HG02610 (cell line): ENCODE measurements around the gene GRAMD1B.
A peak's percentile ranks its signal among the peaks of the same experiment; 100 is the strongest.
"Not testable (repeated sequence)": the region's sequence is repeated elsewhere in the genome, so short reads cannot be mapped to it uniquely, and the experiment has no call there.

Source experiments
- ATAC-seq: cut with Tn5 transposase; IDR thresholded peaks from one replicate; pipeline ENCODE4 v1.9.1; 2021; ENCODE audit warnings: mild to moderate bottlenecking, moderate library complexity; ENCODE audit not compliant: unreplicated experiment

GRAMD1B gene

DNA sequence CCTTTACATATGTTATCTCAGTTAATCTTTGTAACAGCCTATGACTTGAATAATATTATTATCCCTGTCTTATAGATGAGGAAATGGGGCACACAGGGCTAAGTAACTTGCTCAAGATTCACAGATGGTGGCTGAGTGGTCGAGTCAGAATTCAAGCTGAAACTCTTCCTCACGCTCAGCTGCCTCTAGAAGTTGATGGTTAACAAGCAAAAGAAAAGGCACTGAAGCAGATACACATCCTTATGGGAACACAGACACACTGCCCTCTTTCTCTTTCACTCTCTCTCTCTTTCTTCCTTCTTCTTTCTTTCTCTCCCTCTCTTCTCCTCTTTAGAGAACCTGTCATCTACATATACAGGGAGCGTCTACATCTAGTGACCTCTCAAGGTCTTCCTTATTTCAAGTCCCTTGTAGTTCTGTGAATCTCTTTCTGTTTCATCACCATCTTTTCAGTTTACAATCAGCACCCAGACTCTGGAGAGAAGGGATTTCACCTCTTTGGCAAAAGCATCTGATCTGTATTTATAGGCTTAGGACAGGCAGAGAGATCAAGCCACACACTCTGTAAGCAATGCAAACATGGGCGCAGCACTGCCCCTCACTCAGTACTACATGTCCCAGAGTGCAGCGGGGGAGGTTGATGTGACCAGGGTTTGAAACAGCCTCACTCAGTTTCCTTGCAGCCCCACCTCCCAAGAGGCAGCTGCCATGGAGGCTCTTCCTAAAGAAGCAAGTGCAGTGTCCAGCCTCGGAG, 75.7 kb downstream of the GRAMD1B start:
- peak; percentile 73 for ATAC-seq

DNA sequence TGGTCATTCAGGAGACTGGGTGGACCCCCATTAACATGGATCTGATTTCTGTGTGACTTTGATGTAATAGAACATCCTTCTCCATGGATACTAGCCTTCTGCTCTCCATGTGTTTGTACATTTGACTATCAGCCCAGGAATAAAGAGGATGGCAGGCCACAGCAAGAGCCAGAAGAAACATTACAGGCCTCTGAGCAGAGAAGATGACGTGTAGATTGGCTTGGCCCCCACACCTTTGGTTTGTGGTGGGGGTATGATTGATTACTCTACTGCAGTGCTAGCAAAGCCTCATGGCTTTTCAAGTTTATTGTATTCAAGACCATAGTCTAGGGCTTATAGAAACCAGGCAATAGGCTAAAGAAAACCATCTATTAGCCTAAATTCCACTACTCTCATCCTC, 77.0 kb downstream of the GRAMD1B start:
- no peak for ATAC-seq

DNA sequence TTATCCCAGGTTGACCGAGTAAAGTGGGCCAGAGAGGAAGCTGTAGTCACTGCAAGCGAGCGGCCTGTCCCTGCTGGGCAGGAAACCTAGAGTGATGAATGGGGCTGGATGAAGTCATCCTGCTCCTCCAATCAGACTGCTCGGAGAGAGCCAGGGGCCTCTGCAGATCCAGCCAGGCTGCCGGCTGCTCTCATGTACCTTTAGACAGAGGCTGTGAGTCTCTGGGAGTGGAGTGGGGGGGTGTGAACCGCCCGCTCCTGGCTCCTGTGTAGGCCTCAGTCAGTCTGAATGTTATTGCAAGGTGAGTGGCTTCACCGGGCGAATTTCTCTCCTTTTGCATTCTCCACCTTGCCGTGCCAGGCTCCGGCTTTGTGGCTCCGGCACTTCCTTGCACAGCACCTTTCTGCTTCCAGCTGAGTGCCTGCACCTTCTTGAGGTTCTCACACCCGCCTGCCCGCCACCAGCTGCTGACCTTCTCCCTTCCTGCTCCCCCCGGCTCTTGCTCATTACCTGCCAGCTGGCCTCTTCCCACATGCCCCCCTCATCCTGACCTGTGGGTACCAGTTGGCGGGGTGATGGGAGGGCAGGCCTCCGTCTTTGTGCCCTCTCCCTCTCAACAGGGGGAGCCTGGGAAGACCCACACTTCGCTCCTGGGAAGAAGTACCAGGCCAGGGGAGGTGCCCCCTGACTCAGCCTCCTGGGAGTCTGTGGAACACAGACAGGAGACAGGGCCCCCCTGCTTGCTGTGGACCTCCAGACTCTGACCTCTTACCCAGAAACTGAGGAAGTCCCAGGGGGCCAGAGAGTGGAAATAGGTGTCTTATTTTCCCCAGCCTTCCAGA, 79.9 kb downstream of the GRAMD1B start:
- no peak for ATAC-seq

DNA sequence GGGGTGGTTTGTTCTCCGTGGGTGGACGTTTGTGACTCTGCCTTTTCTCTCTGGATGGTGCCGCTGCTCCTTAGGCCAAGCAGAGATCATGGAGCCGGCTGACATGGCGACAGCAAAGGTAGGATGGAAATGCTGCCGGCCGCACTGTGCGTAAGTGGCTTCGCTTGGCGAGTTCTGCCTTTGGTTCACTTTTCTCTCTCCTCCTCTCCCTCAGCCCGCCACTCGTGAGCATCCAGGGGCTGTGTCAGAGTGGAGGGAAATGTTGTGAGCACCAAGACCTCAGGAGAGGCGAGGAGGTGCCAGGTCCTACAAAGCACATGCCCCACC, 80.5 kb downstream of the GRAMD1B start:
- ATAC-seq, result no peak

DNA sequence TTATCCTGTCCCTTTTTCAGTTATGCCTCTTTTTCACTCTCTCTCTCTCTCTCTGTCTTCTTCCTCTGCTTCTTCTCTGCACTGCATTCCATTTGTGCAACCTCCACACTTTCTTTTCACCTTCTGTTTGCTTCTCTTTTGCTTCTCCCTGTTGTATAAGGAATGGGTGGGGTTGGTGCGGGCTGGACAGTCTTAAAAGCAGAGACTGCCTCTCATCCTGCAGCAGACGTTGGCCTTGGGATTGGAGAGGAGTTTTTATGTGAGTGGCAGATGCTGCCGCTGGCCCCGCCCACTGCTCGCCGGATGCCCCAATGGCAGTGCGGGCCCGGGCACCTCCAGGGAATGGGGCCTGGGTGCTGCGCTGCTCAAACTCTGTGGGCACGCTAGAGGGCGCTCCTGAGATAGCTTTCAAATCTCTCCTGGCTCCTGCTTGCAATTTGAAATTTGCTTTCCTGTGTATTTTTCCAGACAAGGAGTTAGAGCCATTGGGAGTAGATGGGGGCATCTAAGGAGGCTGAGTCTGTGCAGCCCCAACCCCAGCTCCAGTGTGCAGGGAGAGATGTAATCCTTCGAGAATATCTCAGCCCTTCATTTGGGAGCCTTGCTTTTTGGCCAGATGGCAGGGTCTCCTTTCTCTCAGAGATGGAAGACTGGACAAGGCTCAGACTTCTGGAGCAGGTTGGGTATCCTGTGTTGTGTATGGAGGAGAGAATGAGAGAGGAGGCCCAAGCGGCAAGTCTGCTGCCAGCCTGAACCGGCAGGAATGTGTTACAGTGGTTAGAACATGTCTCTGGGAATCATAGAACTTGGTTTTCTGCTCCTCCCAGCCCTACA, 81.2 kb downstream of the GRAMD1B start:
- peak; percentile 74 for ATAC-seq

DNA sequence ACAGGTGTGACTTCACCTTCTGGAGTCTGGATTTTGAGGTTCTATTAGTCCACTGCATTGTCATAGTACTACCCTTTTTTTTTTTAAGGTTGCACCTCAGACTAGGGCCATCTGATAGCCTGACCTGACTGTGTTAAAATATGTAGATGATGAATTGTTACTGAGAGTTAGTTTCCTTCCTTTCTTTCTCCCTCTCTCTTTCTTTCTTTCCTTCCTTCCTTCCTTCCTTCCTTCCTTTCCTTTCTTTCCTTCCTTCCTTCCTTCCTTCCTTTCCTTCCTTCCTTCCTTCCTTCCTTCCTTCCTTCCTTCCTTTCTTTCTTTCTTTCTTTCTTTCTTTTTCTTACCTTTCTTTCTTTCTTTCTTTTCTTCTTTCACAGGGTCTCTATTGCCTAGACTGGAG, 83.2 kb downstream of the GRAMD1B start:
- not testable (repeated sequence) for ATAC-seq

DNA sequence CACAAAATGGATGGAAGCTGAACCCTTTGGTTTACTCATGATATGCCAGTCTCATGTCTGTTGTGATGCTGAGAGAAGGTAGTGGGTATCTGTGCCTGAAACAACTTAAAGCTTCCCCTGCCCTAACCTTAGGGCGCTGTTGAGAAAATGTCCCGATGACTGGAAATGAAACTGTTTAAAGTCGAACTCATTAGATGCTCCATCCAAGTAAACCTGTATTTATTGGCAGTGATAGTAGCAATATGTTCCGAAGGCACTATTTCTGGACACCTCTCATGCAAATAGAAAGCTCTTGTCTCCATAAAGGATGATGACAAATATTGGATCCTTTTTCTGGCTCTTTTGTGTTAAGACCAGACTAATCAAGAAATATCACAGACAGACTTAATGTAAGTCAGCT, 86.2 kb downstream of the GRAMD1B start:
- ATAC-seq, result no peak

DNA sequence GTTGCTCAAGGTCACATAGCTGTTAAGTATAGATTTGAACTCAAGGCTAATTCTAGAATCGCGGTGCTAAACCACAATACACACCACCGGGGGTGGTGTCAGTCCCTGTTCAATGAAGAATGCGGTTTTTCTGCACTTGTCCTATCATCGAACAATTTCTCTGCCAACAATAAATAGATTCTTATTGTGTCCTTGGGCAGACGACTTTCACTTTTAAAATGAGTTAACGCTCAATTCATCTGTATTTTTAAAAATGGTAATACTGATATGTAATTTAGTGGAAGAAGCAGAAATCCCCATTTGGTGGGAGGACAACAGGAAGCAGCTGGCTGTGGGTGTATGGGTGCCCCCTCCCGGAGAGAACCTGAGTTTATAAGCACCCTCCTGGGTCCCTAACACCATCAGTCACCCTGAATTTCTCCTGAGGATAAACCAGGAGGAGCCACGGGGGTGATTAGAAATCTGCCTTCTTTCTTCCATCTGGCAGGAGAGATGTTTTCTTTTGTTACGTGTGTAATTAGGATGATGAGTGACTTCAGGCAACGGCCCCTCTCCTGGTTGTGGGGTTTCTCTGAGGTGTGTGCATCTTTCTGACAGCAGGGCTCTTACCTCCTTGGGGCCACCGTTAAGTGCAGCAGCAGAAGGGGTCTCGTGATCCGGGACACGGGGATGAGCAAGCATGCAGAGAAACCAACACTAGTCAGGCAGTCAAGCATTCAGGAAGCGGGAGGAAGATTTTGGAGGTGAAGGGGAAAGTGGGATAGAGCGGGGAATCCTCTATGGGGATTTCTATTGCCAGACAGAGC, 87.7 kb downstream of the GRAMD1B start:
- ATAC-seq, result peak; percentile 72

DNA sequence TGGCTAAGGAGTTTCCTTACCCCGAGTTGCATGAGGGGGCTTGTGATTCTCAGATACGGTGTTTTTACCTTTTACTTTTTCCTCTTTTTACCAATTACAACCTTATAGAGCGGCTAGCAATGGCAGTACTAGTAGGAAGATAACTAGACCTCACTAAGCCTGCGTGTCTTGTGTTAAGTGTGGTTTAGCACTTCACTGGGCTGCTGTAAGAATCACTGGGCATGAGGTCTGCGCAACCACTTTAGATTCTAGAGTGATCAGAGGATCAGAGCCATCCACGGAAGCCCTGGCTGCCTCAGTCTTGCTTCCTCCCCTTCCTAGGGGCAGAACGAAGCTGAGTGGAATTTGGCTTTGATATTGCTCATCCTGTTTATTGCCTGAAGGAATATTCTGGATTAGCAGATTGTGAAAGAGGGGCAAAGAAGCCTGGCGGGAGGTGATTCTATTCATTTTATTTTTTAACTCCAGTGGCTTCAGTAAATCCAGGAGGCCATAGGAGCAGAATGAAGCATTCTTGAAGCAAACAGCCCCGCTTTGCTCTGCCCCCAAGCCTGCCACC, 88.5 kb downstream of the GRAMD1B start:
- ATAC-seq, result no peak

DNA sequence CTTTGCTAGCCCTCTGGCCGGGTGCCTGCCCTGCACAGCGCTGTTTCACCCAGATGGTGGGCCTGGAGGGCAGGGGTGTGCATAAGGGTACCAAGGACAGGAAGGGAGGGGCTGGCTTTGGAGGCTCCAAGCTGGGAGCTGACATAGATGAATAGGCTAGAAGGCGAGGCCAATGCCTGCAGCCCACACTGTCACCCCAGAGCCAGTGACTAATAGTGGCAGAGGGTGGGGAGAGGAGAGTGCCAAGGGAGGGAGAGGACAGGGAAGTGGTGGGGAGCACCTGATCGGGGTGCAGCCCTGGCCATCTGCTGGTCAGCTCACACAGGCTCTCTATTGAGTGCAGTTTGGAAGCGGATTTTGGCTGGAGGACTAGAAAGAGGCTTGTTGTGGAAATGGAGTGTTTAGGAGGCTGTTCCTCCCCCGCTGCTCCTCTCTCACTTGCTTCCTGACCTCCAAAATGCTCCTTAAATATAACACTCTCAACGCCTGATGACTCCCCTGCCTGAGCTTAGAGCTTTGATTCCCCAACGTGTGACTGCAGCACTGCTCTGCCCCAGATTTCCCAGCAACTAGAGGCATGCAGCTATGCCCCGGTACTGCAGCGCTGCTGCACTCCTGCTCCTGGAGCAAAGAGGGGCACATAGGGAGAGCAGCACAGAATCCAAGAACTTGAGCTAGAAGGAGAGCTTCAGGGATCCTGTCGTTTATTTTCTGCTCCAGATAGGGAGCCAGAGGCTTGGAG, 89.2 kb downstream of the GRAMD1B start:
- no peak for ATAC-seq

DNA sequence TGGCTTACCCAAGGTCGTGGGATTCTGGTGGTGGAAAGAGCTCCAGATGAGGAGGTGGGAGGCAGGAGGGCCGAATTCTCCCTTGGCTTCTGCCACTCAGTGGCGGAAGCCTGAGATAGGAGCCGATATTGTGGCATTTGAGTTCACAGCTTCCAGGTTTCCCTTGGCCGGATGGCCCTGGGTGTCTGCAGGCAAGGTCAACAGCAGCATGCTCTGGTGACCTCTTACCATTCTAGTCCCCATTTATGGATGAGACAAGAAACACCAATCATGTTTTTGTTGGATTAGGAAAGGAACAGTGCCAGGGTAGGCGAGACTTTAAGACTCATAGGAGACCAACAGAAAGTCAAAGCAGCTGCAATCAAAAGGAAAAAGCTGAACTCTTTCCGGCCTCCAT, 89.7 kb downstream of the GRAMD1B start:
- ATAC-seq, result no peak

DNA sequence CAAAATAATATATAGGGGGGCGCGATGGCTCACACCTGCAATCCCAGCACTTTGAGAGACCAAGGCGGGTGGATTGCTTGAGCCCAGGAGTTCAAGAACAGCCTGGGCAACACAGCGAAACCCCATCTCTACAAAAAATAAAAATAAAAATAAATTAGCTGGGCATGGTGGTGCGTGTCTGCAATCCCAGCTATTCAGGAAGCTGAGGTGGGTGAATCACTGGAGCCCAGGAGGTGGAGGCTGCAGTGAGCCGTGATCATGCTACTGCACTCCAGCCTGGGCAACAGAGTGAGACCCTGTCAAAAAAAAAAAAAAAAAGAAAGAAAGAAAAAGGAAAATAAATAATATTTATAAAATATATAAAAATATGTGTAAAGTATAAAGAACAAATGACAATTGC, 90.4 kb downstream of the GRAMD1B start:
- not testable (repeated sequence) for ATAC-seq

DNA sequence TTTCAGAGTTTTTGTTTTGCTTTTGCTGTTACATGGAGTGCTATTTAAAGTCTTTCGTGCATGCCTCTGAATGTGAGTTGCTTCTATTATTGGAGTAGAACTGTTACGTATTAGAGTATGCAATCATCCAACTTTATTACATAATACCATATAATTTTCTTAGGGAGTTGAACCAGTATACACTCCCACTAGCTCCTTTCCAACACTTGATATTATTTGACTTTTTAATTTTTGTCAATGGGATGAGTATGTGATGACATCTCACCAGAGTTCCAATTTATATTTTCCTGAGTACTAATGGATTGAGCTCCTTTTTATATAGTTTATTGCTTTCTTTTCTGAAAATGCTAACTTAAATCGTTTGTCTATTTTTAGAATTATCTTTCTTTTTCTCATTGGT, 90.9 kb downstream of the GRAMD1B start:
- ATAC-seq, result no peak

DNA sequence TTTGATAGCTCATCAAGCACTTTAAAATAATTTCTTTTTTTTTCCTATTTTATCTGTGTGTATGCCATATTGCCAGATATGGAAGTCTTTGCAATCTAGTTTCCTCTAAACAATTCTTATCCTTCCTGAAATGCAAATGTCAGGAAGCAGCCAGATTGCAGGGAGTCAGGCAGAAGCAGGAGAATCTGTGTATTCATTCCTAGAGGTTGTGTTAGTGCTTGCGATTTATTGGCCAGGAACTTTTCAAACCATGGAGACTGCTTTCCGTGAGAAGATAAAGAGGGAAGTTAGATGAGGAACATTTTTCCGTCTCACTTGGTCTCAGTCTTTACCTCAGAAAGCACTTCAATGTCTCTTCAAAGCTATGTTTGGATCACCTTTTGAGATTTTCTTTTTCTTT, 91.9 kb downstream of the GRAMD1B start:
- ATAC-seq, result no peak

DNA sequence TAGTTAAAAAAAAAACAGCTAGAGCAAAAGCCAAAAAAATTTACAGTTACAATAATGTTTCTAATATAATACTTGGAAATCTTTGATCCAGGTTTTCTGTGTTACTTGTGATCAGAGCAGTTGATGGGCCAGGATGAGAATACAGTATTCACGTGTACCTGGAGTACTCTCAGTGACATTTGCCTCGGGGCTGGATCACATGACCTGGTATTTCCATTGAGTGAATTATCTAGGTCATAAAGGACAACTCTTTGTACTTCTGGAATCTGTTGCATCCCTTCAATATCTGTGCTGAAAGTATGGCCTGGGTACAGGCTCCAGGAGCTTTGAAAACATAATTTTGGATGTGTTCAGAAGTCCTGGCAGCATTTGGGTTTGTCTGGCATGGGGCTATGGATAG, 93.5 kb downstream of the GRAMD1B start:
- no peak for ATAC-seq

DNA sequence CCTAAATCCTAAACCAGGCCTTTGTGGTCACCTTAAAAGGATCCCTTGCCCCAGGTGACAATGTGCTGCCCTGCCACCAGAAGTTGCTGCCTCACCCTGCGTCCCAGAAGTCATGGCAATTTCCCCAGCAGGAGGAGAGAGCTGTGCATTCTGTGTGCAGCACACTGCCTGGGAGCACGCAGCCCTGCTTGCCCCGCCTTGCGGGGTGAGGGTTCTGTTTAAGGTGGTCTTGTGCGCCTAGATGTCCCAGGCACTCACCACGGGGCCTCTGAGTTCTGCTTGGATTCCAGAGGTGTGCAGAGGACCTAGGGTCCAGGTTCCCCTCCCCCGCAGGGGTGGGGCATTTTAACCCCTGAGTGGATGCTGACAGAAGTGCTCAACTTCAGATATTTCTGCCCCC, 95.0 kb downstream of the GRAMD1B start:
- no peak for ATAC-seq

DNA sequence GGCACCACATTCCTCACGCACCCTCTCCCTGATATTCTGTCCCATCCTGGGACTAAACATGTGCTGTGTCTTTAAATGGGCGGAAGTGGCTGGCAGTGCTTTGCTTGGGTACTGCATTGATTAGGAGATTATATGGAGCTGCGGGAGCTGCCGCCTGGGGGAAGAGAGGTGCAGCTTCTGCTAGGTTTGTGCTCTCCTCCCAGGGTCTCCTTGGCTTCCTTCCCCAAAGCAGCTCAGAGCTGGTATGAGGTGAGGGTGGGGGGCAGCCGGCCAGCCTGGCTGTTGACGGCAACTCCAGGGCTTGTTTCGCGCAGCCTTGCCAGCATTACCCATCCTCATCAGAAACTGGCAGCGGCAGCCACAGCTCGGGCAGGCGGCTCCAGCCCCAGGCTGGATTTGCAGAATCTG, 95.4 kb downstream of the GRAMD1B start:
- ATAC-seq, result no peak

DNA sequence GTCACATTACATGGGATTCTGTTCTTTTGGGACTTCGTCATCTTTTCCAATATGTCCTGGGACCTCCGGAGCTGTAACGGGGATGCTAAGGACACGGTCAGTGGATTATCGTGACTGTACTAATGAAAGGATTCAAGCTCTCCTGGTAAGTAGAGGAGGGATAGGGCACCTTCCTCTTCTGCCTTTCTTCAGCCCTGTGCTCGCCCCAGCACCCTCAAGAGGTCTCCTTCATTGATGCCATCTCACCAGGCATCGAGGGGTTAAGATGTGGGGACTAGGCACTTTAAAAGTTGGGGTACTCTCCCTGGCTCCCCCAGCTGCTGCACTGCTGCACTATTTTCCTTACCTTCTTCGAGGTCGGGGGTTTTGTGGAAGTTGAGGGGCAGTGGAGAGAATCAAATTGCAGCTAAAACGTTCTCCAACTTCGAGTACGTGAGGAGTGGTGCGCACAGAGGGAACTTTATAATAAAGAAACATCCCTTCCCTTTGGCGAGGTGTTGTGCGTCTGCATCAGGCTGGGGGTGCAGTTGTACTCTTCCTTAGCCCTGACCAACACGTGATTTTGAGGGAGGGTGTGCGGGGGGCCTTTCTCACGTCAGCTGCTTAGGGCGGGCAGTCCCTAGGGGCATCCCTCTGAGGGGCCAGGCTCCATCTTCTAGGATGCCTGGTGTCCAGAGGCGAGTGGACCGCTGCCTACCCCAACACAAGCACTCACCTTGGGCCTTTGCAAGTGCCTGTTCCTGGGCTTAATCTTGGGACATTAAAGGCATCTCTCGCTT, 96.1 kb downstream of the GRAMD1B start:
- ATAC-seq, result no peak

DNA sequence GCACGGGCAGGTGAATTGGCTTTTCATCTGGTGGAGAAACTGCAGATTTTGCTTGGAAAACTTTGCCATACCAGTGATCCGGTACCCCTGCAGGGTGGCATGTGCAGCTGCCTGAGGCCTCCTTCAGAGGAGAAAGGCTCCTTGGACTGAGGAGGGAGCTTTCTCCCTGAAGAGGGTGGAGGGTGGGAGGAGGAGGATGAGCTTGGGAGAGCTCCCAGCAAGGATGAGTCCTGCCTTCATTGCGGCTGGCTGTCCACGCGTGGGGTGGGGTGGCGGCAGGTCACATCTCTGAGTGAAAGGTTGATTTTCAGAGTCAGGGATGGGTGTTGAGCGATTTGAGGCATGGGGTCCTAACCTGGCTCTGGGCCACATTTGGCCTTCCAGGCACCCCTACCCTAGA, 96.8 kb downstream of the GRAMD1B start:
- no peak for ATAC-seq
